GM23338 (cell line): ENCODE results near the gene ZC3H14. TPM values are rescaled to one million over a fixed set of nuclear protein-coding genes. Genes with fewer than 3 reads are reported as not detected.

Experiments used
- polyA plus RNA-seq: library from polyadenylated mRNA; unstranded; fragments of >200 nt; fragmentation: Nextera tagmentation; extraction: Ambion mirVana; gene quantifications from 2 replicates; pipeline ENCODE4 v1.2.1, GENCODE V29; 2016
- small RNA-seq: library from RNA; depleted of rRNA; stranded (forward); fragments of <200 nt; gene quantifications from one replicate; pipeline ENCODE3, GENCODE V24; 2014; ENCODE audit warnings: low replicate concordance
- total RNA-seq: library from RNA; depleted of rRNA; stranded (reverse); fragments of >200 nt; shearing (Covaris generic); gene quantifications from 2 replicates; pipeline ENCODE4 v1.2.3, GENCODE V29; 2014; rRNA removed

Gene ZC3H14
- total and polyA plus RNA-seq, 2 experiments from 2014 or later = 63.2 to 87.9 TPM

Small RNA genes lying within 50 kb of the gene (small RNA-seq; reads per million reads assigned to genes)
- not detected for gene RNU4-22P

Other genes with a start within 250 kb of the ZC3H14 start
- 1.0 TPM in 2 replicates for gene KCNK10, start 239.8 kb upstream of the ZC3H14 start, total RNA-seq
- 0.07 and 0.29 TPM in 2 replicates for gene KCNK10, start 239.8 kb upstream of the ZC3H14 start, polyA plus RNA-seq
- gene SPATA7, start 177.4 kb upstream of the ZC3H14 start, total RNA-seq = 11.7 and 16.5 TPM in 2 replicates
- 15.2 and 17.8 TPM in 2 replicates for gene SPATA7, start 177.4 kb upstream of the ZC3H14 start, polyA plus RNA-seq
- gene PTPN21, start 8.0 kb upstream of the ZC3H14 start, total RNA-seq = 5.2 and 5.6 TPM in 2 replicates
- 2.3 and 2.7 TPM in 2 replicates for gene PTPN21, start 8.0 kb upstream of the ZC3H14 start, polyA plus RNA-seq
- gene EML5, start 229.9 kb downstream of the ZC3H14 start, total RNA-seq = 1.0 and 1.6 TPM in 2 replicates
- gene EML5, start 229.9 kb downstream of the ZC3H14 start, polyA plus RNA-seq = 0.16 and 0.18 TPM in 2 replicates